ENCODE results near the gene COL4A6.

COL4A6 gene

GRCh38 chrX:108199691-108200090 lies 238.5 kb downstream of the COL4A6 start:
- DNase-seq: no peak

- DNase-seq: no peak
Measured at GRCh38 chrX:108199041-108199440, 239.2 kb downstream of the COL4A6 start.

- no peak for DNase-seq
Measured at GRCh38 chrX:108198420-108198819, 239.8 kb downstream of the COL4A6 start.

- DNase-seq: no peak
Measured at GRCh38 chrX:108186811-108187210, 251.4 kb downstream of the COL4A6 start.

- DNase-seq: no peak
Measured at GRCh38 chrX:108178143-108178498, 260.1 kb downstream of the COL4A6 start.

GRCh38 chrX:108177351-108178142 lies 260.7 kb downstream of the COL4A6 start:
- no peak for DNase-seq

GRCh38 chrX:108173874-108174273 lies 264.3 kb downstream of the COL4A6 start:
- DNase-seq: no peak

- DNase-seq: no peak
Measured at GRCh38 chrX:108171671-108172070, 266.6 kb downstream of the COL4A6 start.

- no peak for DNase-seq
Measured at GRCh38 chrX:108169768-108170167, 268.5 kb downstream of the COL4A6 start.

GRCh38 chrX:108168961-108169740 lies 269.1 kb downstream of the COL4A6 start:
- DNase-seq: no peak

- no peak for DNase-seq
Measured at GRCh38 chrX:108167211-108167872, 270.9 kb downstream of the COL4A6 start.

GRCh38 chrX:108165383-108166111 lies 272.7 kb downstream of the COL4A6 start:
- no peak for DNase-seq

GRCh38 chrX:108163333-108164082 lies 274.7 kb downstream of the COL4A6 start:
- DNase-seq: no peak

- DNase-seq: no peak
Measured at GRCh38 chrX:108162265-108162664, 276.0 kb downstream of the COL4A6 start.

GRCh38 chrX:108160309-108160708 lies 277.9 kb downstream of the COL4A6 start:
- no peak for DNase-seq

GRCh38 chrX:108159028-108159670 lies 279.1 kb downstream of the COL4A6 start:
- no peak for DNase-seq

- no peak for DNase-seq
Measured at GRCh38 chrX:108157628-108158027, 280.6 kb downstream of the COL4A6 start.

GRCh38 chrX:108156934-108157466 lies 281.2 kb downstream of the COL4A6 start:
- no peak for DNase-seq

GRCh38 chrX:108156082-108156481 lies 282.1 kb downstream of the COL4A6 start:
- no peak for DNase-seq

- DNase-seq: no peak
Measured at GRCh38 chrX:108148524-108148923, 289.7 kb downstream of the COL4A6 start.

Data from CD4-positive, alpha-beta T cell treated with Interleukin-1 beta for 1 hour (primary cell).